ENCODE measurements around the gene TRMT2B.
"Not testable (repeated sequence)": the region's sequence is repeated elsewhere in the genome, so short reads cannot be mapped to it uniquely, and the experiment has no call there.

The TRMT2B gene

GRCh38 chrX:101056551-101056950 is 4.6 kb upstream of the TRMT2B start:
- not testable (repeated sequence) for H3K27me3 ChIP-seq (ENCODE audit: low read depth, low read length); H3K9me3 ChIP-seq (ENCODE audit: control insufficient read depth in 1 of 2, low read length in 2 of 2); H3K36me3 ChIP-seq (ENCODE audit: control insufficient read depth in 1 of 2, insufficient read depth in 2 of 2, low read length in 2 of 2); H3K4me3 ChIP-seq (ENCODE audit: low read depth in 1 of 2, low read length in 2 of 2); H3K4me1 ChIP-seq (ENCODE audit: control insufficient read depth in 1 of 2, insufficient read depth in 2 of 2, low read length in 2 of 2); H3K27ac ChIP-seq (ENCODE audit: low read length)

DNA sequence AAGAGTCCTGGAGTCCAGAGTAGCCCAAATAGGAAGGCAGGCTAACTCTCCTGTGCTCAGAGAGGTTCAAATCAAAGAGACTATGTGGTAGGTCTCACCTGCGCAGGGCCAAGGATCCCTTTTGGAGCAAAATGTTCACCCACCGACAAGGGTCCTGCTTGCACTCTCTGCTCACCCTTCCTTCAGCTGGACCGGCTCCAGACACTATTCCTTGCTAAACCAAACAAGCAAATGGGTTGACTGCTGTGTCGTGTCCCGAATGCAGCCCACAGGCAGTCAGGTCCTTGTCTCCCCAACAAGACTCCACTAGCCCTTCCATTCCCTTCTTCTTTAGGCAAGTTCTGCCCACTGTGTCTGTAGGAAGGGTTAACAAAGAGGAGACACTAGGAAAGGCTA is 760 bp downstream of the TRMT2B start:
- Histone ChIP-seq H3K27ac (ENCODE audit: low read length) (peak overlapping the region; percentile 87), H3K4me3 (ENCODE audit: low read depth in 1 of 2, low read length in 2 of 2) (peak overlapping the region; percentile 71 to 79), H3K9me3 (ENCODE audit: control insufficient read depth in 1 of 2, low read length in 2 of 2) (no peaks in the 10 kb centered on the region), H3K36me3 (ENCODE audit: control insufficient read depth in 1 of 2, insufficient read depth in 2 of 2, low read length in 2 of 2) (no peaks in the 10 kb centered on the region), H3K4me1 (ENCODE audit: control insufficient read depth in 1 of 2, insufficient read depth in 2 of 2, low read length in 2 of 2) (no peaks in the 10 kb centered on the region), H3K27me3 (ENCODE audit: low read depth, low read length) (no peaks in the 10 kb centered on the region)

DNA sequence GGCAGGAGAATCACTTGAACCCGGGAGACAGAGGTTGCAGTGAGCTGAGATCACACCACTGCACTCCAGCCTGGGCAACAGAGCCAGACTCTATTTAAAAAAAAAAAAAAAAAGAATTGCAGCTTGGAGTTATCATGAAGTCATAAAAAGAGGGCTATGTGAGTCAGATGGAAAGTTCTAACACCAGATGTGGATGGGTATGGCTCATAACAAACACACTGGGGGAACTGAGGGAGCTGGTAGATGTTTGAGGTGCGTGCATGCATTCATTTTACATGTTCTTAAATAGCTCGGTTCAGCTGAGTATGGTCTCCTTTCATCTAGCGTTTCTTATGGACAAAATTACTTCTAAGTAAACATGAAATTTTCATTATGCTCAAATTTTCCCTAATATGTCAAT is 11.7 kb downstream of the TRMT2B start:
- H3K4me3 ChIP-seq (ENCODE audit: low read depth in 1 of 2, low read length in 2 of 2): no peak overlapping the region
- no peaks in the 10 kb centered on the region for H3K27me3 ChIP-seq (ENCODE audit: low read depth, low read length)
- H3K4me1 ChIP-seq (ENCODE audit: control insufficient read depth in 1 of 2, insufficient read depth in 2 of 2, low read length in 2 of 2): no peaks in the 10 kb centered on the region
- H3K9me3 ChIP-seq (ENCODE audit: control insufficient read depth in 1 of 2, low read length in 2 of 2): no peaks in the 10 kb centered on the region
- no peak overlapping the region for H3K27ac ChIP-seq (ENCODE audit: low read length)
- H3K36me3 ChIP-seq (ENCODE audit: control insufficient read depth in 1 of 2, insufficient read depth in 2 of 2, low read length in 2 of 2): peaks cover 13 to 22% of the 10 kb centered on the region in 2 donors

- Histone ChIP-seq H3K4me3 (ENCODE audit: low read depth in 1 of 2, low read length in 2 of 2) (no peak overlapping the region), H3K4me1 (ENCODE audit: control insufficient read depth in 1 of 2, insufficient read depth in 2 of 2, low read length in 2 of 2) (no peaks in the 10 kb centered on the region), H3K27me3 (ENCODE audit: low read depth, low read length) (no peaks in the 10 kb centered on the region), H3K27ac (ENCODE audit: low read length) (no peak overlapping the region), H3K9me3 (ENCODE audit: control insufficient read depth in 1 of 2, low read length in 2 of 2) (no peaks in the 10 kb centered on the region), H3K36me3 (ENCODE audit: control insufficient read depth in 1 of 2, insufficient read depth in 2 of 2, low read length in 2 of 2) (peaks cover 10 to 24% of the 10 kb centered on the region in 2 donors)
These were observed 14.7 kb downstream of the TRMT2B start for GRCh38 chrX:101037231-101037630.

DNA sequence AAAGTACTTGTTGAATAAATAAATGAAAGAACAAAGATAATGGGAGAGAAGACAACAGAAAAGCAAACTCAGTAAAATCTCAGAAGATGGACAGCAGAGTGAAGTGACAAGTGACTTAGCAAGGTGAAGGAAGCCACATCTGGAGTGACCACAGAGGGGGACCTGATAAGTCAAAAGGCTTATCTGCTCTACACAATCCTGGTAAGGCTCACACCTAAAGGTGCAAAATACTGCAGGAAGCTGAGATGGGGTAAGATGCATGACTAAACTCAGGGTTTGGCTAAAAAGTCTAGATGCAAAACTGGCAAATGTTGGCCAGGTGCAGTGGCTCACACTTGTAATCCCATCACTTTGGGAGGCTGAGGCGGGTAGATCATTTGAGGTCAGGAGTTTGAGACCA is 22.2 kb downstream of the TRMT2B start:
- Histone ChIP-seq H3K4me1 (ENCODE audit: control insufficient read depth in 1 of 2, insufficient read depth in 2 of 2, low read length in 2 of 2) (no peaks in the 10 kb centered on the region), H3K4me3 (ENCODE audit: low read depth in 1 of 2, low read length in 2 of 2) (no peak overlapping the region), H3K27ac (ENCODE audit: low read length) (no peak overlapping the region), H3K36me3 (ENCODE audit: control insufficient read depth in 1 of 2, insufficient read depth in 2 of 2, low read length in 2 of 2) (peaks cover 0 to 20% of the 10 kb centered on the region in 2 donors), H3K27me3 (ENCODE audit: low read depth, low read length) (no peaks in the 10 kb centered on the region), H3K9me3 (ENCODE audit: control insufficient read depth in 1 of 2, low read length in 2 of 2) (no peaks in the 10 kb centered on the region)

DNA sequence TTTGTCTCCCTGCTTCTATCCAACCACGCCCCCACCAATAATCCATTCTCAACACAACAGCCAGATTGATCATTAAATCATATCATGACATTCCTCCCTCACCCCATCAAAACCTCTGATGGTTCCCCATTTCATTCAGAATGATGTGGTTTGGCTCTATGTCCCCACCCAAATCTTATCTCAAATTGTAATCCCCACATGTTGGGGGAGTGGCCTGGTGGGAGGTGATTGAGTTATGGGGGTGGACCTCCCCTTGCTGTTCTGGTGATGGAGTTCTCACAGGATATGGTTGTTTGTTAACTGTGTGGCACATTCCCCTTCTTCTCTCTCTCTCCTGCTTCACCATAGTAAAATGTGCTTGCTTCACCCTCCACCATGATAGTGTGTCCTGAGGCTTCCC is 23.3 kb downstream of the TRMT2B start:
- Histone ChIP-seq H3K4me3 (ENCODE audit: low read depth in 1 of 2, low read length in 2 of 2) (no peak overlapping the region), H3K9me3 (ENCODE audit: control insufficient read depth in 1 of 2, low read length in 2 of 2) (no peaks in the 10 kb centered on the region), H3K36me3 (ENCODE audit: control insufficient read depth in 1 of 2, insufficient read depth in 2 of 2, low read length in 2 of 2) (peaks cover 0 to 24% of the 10 kb centered on the region in 2 donors), H3K27ac (ENCODE audit: low read length) (no peak overlapping the region), H3K27me3 (ENCODE audit: low read depth, low read length) (no peaks in the 10 kb centered on the region), H3K4me1 (ENCODE audit: control insufficient read depth in 1 of 2, insufficient read depth in 2 of 2, low read length in 2 of 2) (no peaks in the 10 kb centered on the region)

DNA sequence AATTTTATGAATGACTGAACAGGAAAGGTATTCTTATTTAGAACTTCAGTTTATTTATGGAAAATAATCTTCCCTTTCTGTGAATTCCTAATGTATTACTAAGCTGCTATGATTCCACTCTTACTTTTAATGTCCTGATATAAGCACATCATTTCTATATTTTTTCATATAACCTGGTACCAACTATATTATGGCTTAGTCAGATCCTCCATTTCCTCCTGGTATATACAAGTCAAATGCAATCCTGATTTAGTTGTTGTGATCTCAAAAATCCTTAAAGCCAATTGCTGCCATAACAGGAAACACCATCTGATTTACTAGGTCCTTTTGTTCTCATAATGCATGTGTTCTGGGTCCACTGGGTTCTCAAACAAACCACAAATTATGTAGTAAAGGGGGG is 26.8 kb downstream of the TRMT2B start:
- H3K9me3 ChIP-seq (ENCODE audit: control insufficient read depth in 1 of 2, low read length in 2 of 2): no peaks in the 10 kb centered on the region
- no peaks in the 10 kb centered on the region for H3K4me1 ChIP-seq (ENCODE audit: control insufficient read depth in 1 of 2, insufficient read depth in 2 of 2, low read length in 2 of 2)
- H3K27ac ChIP-seq (ENCODE audit: low read length): no peak overlapping the region
- no peaks in the 10 kb centered on the region for H3K27me3 ChIP-seq (ENCODE audit: low read depth, low read length)
- H3K4me3 ChIP-seq (ENCODE audit: low read depth in 1 of 2, low read length in 2 of 2): no peak overlapping the region
- H3K36me3 ChIP-seq (ENCODE audit: control insufficient read depth in 1 of 2, insufficient read depth in 2 of 2, low read length in 2 of 2): peaks cover 4 to 41% of the 10 kb centered on the region in 2 donors

DNA sequence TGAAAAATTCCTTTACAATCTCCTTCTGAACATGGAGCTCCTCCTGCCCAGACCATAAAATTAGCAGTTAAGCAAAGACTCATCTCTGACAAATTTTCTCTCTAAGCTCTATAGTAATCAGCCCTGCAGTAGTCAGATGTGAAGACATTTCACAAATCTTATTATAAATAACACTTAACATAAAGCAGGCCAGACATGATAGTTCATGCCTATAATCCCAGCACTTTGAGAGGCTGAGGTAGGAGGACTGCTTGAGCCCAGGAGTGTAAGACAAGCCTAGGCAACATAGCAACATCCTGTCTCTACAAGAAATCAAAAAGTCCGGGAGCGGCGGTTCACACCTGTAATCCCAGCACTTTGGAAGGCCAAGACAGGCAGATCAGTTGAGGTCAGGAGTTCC is 29.9 kb downstream of the TRMT2B start:
- Histone ChIP-seq H3K9me3 (ENCODE audit: control insufficient read depth in 1 of 2, low read length in 2 of 2) (no peaks in the 10 kb centered on the region), H3K4me1 (ENCODE audit: control insufficient read depth in 1 of 2, insufficient read depth in 2 of 2, low read length in 2 of 2) (no peaks in the 10 kb centered on the region), H3K4me3 (ENCODE audit: low read depth in 1 of 2, low read length in 2 of 2) (no peak overlapping the region), H3K36me3 (ENCODE audit: control insufficient read depth in 1 of 2, insufficient read depth in 2 of 2, low read length in 2 of 2) (peaks cover 14 to 48% of the 10 kb centered on the region in 2 donors), H3K27ac (ENCODE audit: low read length) (no peak overlapping the region), H3K27me3 (ENCODE audit: low read depth, low read length) (no peaks in the 10 kb centered on the region)

DNA sequence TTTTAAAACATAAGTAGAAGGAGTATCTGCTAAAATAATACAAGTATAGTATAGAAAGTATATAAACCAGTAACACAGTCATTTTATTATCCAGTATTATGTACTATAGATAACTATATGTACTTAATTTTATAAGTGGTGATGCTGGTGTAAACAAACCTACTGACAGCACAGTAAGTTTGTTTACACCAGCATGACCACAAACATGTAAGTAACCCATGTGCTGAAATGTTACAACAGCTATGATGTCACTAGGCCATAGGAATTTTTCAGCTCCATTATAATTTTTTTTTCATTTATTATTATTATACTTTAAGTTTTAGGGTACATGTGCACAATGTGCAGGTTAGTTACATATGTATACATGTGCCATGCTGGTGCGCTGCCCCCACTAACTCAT is 39.9 kb downstream of the TRMT2B start:
- H3K9me3 ChIP-seq (ENCODE audit: control insufficient read depth in 1 of 2, low read length in 2 of 2); H3K27ac ChIP-seq (ENCODE audit: low read length); H3K27me3 ChIP-seq (ENCODE audit: low read depth, low read length); H3K4me3 ChIP-seq (ENCODE audit: low read depth in 1 of 2, low read length in 2 of 2); H3K4me1 ChIP-seq (ENCODE audit: control insufficient read depth in 1 of 2, insufficient read depth in 2 of 2, low read length in 2 of 2): not testable (repeated sequence)
- H3K36me3 ChIP-seq (ENCODE audit: control insufficient read depth in 1 of 2, insufficient read depth in 2 of 2, low read length in 2 of 2): peaks cover 5 to 23% of the 10 kb centered on the region in 2 donors

DNA sequence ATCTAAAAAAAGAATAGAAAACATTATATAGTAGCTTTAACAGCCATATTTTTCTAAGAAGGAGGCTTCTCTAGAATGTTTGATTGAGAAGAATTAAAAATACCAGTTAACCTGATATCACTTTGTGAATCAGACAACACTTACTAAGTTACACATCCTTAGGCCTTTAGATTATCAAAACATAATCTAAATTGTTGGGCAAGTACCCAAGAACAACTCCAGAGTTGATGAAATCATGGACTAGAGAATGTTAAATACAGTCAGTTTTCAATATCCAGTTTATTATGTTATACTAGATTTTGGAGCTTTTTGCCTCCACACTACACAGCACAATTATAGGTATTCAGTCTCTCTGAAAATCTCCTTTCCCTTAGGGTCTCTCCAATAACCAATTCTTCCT is 42.8 kb downstream of the TRMT2B start:
- Histone ChIP-seq H3K27ac (ENCODE audit: low read length) (no peak overlapping the region), H3K4me3 (ENCODE audit: low read depth in 1 of 2, low read length in 2 of 2) (no peak overlapping the region), H3K27me3 (ENCODE audit: low read depth, low read length) (no peaks in the 10 kb centered on the region), H3K9me3 (ENCODE audit: control insufficient read depth in 1 of 2, low read length in 2 of 2) (no peaks in the 10 kb centered on the region), H3K36me3 (ENCODE audit: control insufficient read depth in 1 of 2, insufficient read depth in 2 of 2, low read length in 2 of 2) (peaks cover 5 to 7% of the 10 kb centered on the region in 2 donors), H3K4me1 (ENCODE audit: control insufficient read depth in 1 of 2, insufficient read depth in 2 of 2, low read length in 2 of 2) (no peaks in the 10 kb centered on the region)

- H3K27me3 ChIP-seq (ENCODE audit: low read depth, low read length): no peaks in the 10 kb centered on the region
- no peak overlapping the region for H3K27ac ChIP-seq (ENCODE audit: low read length)
These were observed 52.5 kb downstream of the TRMT2B start for GRCh38 chrX:100999451-100999850.

GRCh38 chrX:100995469-100995868 is 56.4 kb downstream of the TRMT2B start:
- no peak overlapping the region for H3K4me3 ChIP-seq (ENCODE audit: low read depth in 1 of 2, low read length in 2 of 2)
- no peaks in the 10 kb centered on the region for H3K9me3 ChIP-seq (ENCODE audit: control insufficient read depth in 1 of 2, low read length in 2 of 2)
- H3K36me3 ChIP-seq (ENCODE audit: control insufficient read depth in 1 of 2, insufficient read depth in 2 of 2, low read length in 2 of 2): peaks cover 0 to 4% of the 10 kb centered on the region in 2 donors
- H3K4me1 ChIP-seq (ENCODE audit: control insufficient read depth in 1 of 2, insufficient read depth in 2 of 2, low read length in 2 of 2): no peaks in the 10 kb centered on the region
- H3K27ac ChIP-seq (ENCODE audit: low read length): no peak overlapping the region
- H3K27me3 ChIP-seq (ENCODE audit: low read depth, low read length): no peaks in the 10 kb centered on the region

More at GRCh38 chrX:100999451-100999850, 52.5 kb downstream of the TRMT2B start:
- peaks cover 0 to 8% of the 10 kb centered on the region in 2 donors for H3K36me3 ChIP-seq (ENCODE audit: control insufficient read depth in 1 of 2, insufficient read depth in 2 of 2, low read length in 2 of 2)
- H3K9me3 ChIP-seq (ENCODE audit: control insufficient read depth in 1 of 2, low read length in 2 of 2): no peaks in the 10 kb centered on the region
- H3K4me3 ChIP-seq (ENCODE audit: low read depth in 1 of 2, low read length in 2 of 2): no peak overlapping the region
- no peaks in the 10 kb centered on the region for H3K4me1 ChIP-seq (ENCODE audit: control insufficient read depth in 1 of 2, insufficient read depth in 2 of 2, low read length in 2 of 2)
